ENCODE results near the gene CBX4. TPM values are rescaled to one million over a fixed set of nuclear protein-coding genes. Genes with fewer than 3 reads are reported as not detected.

Gene CBX4
- total and polyA plus RNA-seq, 2 experiments from 2014 or later, result 1.4 to 4.6 TPM

- H3K4me3 ChIP-seq, result no peak overlapping the region
- H4K20me1 ChIP-seq (replicated peaks; ENCODE audit: insufficient read depth), result no peaks in the 10 kb centered on the region; the same call in 1 of the 2 replicates
- H3K27ac Mint-ChIP-seq, result no peak overlapping the region
- H3K79me2 ChIP-seq (replicated peaks; ENCODE audit: insufficient read depth), result no peaks in the 10 kb centered on the region
- H3K9me2 ChIP-seq (ENCODE audit: insufficient read depth), result no peaks in the 10 kb centered on the region
- H3K4me1 ChIP-seq (ENCODE audit: insufficient read depth), result peaks cover 3% of the 10 kb centered on the region
- peaks cover 4% of the 10 kb centered on the region; the same call in 1 of the 3 replicates for H3K9me3 Mint-ChIP-seq
- ATAC-seq, result peak; percentile 50
- H3K36me3 Mint-ChIP-seq (ENCODE audit: low read depth), result no peaks in the 10 kb centered on the region
- no peak overlapping the region for H3K4me2 ChIP-seq
- no peaks in the 10 kb centered on the region for H3K36me3 ChIP-seq (ENCODE audit: insufficient read depth)
- peak; percentile 79 for DNase-seq (ENCODE audit: low spot score)
- H3F3A ChIP-seq (replicated peaks; ENCODE audit: low read depth), result no peaks in the 10 kb centered on the region
- TF ChIP-seq CTCF (conservative IDR thresholded peaks at IDR 0.05; ENCODE audit: low read depth in 2 of 2) (peak; percentile 46 to 69), POLR2AphosphoS5 (IDR thresholded peaks at IDR 0.05; ENCODE audit: low read depth) (no peak)
- H3K4me3 Mint-ChIP-seq, result no peak overlapping the region
- H3K27me3 Mint-ChIP-seq (ENCODE audit: insufficient read depth, low read depth, poor library complexity), result peaks cover 6% of the 10 kb centered on the region
- H3K27me3 ChIP-seq (ENCODE audit: insufficient read depth), result no peaks in the 10 kb centered on the region
- no peaks in the 10 kb centered on the region; the same call in 1 of the 3 replicates for H3K4me1 Mint-ChIP-seq
- no peak overlapping the region for H2AFZ ChIP-seq
- no peak overlapping the region for H3K27ac ChIP-seq (ENCODE audit: low read depth)
Measured at GRCh38 chr17:79874329-79874981, 35.2 kb upstream of the CBX4 start.

- no peaks in the 10 kb centered on the region for H3K79me2 ChIP-seq (replicated peaks; ENCODE audit: insufficient read depth)
- H3F3A ChIP-seq (replicated peaks; ENCODE audit: low read depth), result no peaks in the 10 kb centered on the region
- H3K36me3 Mint-ChIP-seq (ENCODE audit: low read depth), result no peaks in the 10 kb centered on the region
- no peaks in the 10 kb centered on the region; the same call in 1 of the 2 replicates for H4K20me1 ChIP-seq (replicated peaks; ENCODE audit: insufficient read depth)
- H3K4me3 Mint-ChIP-seq, result no peak overlapping the region
- no peak overlapping the region for H3K4me2 ChIP-seq
- peaks cover 3% of the 10 kb centered on the region for H3K4me1 ChIP-seq (ENCODE audit: insufficient read depth)
- H3K27me3 Mint-ChIP-seq (ENCODE audit: insufficient read depth, low read depth, poor library complexity), result peaks cover 6% of the 10 kb centered on the region
- peaks cover 4% of the 10 kb centered on the region for H3K4me1 Mint-ChIP-seq
- H3K27me3 ChIP-seq (ENCODE audit: insufficient read depth), result no peaks in the 10 kb centered on the region
- H3K27ac ChIP-seq (ENCODE audit: low read depth), result no peak overlapping the region
- no peak overlapping the region for H2AFZ ChIP-seq
- peaks cover 4% of the 10 kb centered on the region; the same call in 1 of the 3 replicates for H3K9me3 Mint-ChIP-seq
- H3K9me2 ChIP-seq (ENCODE audit: insufficient read depth), result no peaks in the 10 kb centered on the region
- no peak overlapping the region for H3K27ac Mint-ChIP-seq
- no peaks in the 10 kb centered on the region for H3K36me3 ChIP-seq (ENCODE audit: insufficient read depth)
- DNase-seq (ENCODE audit: low spot score) (no peak), ATAC-seq (no peak)
- H3K4me3 ChIP-seq, result no peak overlapping the region
- TF ChIP-seq ETS1 (IDR thresholded peaks at IDR 0.05) (no peak), POLR2AphosphoS5 (IDR thresholded peaks at IDR 0.05; ENCODE audit: low read depth) (no peak), REST (IDR thresholded peaks at IDR 0.05; ENCODE audit: unreplicated experiment) (no peak), EZH2phosphoT487 (IDR thresholded peaks at IDR 0.05; ENCODE audit: unreplicated experiment) (no peak), CTCF (conservative IDR thresholded peaks at IDR 0.05; ENCODE audit: low read depth in 2 of 2) (no peak), CREB1 (CRISPR knock-in tag; IDR thresholded peaks at IDR 0.05; ENCODE audit: low read depth) (no peak), NANOG (IDR thresholded peaks at IDR 0.05; ENCODE audit: borderline replicate concordance) (no peak), ZNF114 (CRISPR knock-in tag; IDR thresholded peaks at IDR 0.05) (no peak)
Measured at GRCh38 chr17:79873583-79873982, 34.3 kb upstream of the CBX4 start.

Data from GM23338 (cell line).